ENCODE measurements around the gene BTBD2. TPM values are rescaled to one million over a fixed set of nuclear protein-coding genes. Genes with fewer than 3 reads are reported as not detected.
"Not testable (repeated sequence)": the region's sequence is repeated elsewhere in the genome, so short reads cannot be mapped to it uniquely, and the experiment has no call there.

Gene BTBD2
- polyA plus RNA-seq, 4 donors, result 90.4 to 129 (median 95.5) TPM

DNA sequence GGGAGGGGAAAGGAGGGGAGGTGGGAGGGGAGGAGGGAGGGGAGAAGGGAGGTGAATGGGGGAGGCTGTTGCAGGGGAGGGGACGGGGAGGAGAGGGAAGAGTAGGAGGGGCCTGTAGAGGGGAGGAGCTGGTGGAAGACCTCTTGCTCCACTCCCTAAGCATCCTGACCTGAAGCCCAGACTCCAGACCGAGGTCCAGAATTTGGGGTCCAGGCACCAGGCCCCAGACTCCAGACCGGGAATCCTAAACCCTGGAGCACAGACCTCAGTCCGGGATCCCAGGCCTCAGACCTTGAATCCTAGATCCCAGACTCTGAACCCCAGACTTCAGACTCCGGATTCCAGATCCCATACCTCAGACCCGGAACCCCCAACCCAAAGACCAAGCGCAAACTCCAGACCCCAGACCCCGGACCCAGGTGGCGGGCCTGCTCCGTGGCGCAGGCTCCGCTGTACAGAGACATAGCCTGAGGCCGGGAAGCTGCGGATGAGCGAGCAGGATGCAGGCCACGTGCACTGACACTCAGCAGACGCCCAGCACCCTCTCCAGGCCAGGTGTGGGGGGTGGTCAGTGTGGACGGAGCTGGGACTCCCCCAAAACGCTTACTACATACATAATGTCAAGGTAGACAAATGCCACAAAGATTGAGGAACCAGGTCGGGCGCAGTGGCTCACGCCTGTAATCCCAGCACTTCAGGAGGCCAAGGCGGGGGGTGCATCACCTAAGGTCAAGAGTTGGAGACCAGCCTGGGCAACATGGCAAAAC lies 710 bp upstream of the BTBD2 start:
- DNase-seq (ENCODE audit: low read depth in 4 of 4, low spot score in 3 of 4), result peak; percentile 42 to 69 (median 52)

DNA sequence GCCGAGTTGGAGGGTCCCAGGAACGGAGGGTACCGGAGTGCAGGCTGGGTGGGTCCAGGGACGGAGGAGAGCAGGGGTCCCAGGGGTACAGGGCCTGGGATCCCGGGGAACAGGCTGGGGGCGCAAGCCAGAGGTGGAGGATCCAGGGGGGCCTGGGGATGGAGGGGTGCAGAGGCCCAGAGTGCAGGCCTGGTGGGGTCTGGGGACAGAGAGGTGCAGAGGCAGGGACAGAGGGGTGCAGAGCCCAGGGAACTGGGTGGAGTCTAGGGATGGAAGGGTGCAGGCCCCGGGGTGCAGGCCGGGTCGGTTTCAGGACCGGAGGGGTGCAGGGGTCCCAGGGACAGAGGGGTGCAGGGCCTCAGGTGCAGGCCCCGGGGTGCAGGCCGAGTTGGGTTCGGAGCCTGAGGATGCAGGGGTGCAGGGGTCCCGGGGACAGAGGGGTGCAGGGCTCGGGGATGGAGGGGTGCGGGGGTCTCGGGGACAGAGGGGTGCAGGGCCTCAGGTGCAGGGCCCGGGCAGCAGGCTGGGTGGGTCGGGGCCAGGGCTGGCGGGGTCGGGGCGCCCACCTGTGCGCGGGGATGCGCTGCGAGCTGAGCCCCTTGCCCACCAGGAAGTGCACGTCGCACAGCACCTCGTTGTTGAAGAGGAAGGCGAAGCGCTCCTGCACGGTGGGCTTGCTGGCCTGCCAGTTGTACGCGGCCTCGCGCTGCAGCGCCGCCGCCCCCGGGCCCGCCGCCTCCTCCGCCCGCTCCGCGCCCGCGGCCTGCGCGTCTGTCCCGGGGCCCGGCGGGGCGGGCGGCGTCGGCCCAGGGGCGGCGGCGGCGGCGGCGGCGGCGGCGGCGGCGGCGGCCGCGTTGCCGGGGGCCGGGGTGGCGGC lies 545 bp downstream of the BTBD2 start:
- no peak for DNase-seq (ENCODE audit: low read depth in 4 of 4, low spot score in 3 of 4)

DNA sequence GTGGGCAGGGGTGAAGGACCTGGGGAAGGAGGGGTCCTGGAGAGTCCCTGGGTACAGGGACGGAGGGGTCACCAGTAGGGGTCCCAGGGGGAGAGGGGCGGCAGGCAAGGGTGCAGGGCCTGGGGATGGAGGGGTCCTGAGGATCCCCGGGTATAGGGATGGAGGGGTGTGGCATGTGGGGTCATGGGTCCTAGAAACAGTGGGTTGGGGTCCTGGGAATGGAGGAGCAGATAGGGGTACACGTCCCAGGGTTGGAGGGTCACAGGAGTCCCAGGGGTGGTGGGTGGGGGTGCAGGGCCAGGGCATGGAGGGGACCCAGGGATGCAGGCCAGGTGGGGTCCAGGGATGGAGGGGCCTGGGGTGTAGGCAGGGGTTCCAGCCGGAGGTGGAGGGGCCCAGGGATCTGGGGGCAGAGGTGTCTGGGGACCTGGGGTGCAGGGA lies 1.4 kb downstream of the BTBD2 start:
- no peak for DNase-seq (ENCODE audit: low read depth in 4 of 4, low spot score in 3 of 4)

DNA sequence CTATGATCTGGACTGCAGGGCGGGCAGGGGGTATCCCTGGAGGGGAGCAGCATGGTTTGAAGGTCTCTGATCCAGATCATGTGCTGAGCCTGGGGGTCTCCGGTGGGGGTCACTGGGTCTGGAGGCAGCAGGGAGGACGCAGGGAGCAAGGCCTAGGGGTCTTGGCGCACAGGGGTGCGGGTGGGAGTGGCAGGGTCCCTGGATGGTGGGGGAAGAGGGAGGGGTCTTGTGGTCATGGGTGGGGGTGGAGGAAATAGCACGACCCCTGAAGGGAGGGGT lies 1.9 kb downstream of the BTBD2 start:
- DNase-seq (ENCODE audit: low read depth in 4 of 4, low spot score in 3 of 4), result no peak

DNA sequence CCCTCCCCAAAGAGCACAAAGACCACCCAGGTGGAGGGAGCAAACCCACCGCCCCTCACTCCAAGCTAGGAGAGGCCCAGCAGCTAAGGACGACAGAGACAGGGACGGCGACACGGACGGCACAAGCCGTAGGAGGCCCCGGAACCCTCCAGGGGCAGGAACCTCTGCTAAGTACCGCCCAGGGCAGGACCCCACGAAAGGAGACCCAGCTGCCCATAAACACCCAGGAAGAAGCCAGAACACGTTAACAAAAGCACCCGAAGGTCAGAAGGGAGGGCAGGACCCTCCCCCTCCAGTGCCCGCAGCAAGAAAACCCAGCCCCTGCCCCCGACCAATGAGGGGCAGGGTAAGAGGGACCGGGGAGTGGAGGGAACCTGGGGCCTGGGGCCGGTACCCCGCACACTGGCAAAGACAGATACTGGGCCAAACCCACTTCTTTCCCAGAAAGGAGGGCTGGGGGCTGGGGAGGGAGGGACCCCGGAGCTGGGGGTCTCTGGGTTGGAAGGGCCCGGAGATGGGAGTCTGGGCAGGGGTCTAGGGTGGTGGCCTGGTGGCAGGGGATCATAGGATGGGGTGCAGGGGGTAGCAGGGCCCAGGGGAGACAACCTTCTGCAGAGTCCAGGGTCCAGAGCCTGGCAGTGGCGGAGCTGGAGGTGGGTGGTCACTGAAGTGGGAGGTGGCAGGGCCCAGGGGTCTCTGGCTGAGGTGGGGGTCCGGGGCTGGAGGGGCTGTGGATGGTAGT lies 2.4 kb downstream of the BTBD2 start:
- DNase-seq (ENCODE audit: low read depth in 4 of 4, low spot score in 3 of 4), result no peak

DNA sequence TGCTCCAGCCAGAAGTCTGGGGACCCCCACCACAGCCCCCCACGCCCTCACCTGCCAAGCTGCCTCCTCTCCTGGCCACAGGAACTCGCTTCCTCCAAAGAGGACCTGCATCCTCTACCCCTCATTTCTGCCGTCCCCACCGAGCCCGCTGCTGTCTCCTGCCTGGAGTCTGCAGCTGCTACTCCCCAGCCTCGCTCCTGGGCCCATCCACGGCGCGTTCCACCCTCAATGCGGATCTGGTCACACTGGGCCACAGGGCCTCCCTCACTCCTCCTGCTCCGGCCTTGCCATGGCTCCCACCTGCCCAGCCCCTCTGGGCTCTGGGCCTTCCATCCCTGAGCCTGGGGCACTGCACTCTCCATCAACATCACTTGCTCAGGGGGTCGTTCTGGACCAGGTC lies 4.3 kb downstream of the BTBD2 start:
- no peak for DNase-seq (ENCODE audit: low read depth in 4 of 4, low spot score in 3 of 4)

DNA sequence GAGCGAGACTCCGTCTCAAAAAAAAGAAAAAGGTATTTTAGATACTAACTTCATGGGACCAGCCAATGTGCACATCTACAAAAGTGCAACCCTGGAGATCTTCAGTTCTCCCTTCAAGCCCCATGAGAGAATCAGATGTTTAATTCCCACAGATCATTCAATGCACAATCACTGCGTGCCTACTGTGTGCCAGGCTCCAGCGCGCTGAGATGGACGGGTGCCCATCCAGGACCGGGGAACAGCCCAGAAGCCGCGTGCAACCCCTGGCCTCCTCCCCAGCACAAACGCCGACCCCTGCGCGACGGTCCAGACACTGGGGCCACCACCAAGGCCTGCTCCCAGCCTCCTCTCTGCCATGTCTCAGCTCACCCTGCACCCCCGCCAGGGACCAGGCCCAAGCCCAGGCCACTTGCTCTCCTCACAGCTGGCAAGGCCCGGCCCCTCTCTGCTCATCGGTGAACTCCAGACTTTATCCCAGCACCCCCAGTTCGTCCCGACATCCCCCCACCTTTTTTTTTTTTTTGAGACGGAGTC lies 5.3 kb downstream of the BTBD2 start:
- no peak for DNase-seq (ENCODE audit: low read depth in 4 of 4, low spot score in 3 of 4)

DNA sequence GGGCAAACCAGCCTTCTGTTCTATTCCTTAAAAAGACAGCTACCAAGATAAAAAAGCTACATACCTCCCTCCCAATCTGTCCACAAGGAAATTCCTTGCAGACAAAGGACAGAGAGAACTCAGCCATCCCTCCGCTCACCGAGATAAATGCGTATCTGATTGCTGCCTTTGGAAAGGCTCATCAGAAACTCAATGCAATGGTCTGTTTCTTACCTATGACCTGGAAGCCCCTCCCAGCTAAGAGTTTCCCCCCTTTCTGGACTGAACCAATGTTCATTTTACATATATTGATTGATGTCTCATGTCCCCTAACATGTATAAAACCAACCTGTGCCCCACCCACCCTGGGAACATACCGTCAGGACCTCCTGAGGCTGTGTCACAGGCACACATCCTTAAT lies 11.6 kb downstream of the BTBD2 start:
- no peak for DNase-seq (ENCODE audit: low read depth in 4 of 4, low spot score in 3 of 4)

DNA sequence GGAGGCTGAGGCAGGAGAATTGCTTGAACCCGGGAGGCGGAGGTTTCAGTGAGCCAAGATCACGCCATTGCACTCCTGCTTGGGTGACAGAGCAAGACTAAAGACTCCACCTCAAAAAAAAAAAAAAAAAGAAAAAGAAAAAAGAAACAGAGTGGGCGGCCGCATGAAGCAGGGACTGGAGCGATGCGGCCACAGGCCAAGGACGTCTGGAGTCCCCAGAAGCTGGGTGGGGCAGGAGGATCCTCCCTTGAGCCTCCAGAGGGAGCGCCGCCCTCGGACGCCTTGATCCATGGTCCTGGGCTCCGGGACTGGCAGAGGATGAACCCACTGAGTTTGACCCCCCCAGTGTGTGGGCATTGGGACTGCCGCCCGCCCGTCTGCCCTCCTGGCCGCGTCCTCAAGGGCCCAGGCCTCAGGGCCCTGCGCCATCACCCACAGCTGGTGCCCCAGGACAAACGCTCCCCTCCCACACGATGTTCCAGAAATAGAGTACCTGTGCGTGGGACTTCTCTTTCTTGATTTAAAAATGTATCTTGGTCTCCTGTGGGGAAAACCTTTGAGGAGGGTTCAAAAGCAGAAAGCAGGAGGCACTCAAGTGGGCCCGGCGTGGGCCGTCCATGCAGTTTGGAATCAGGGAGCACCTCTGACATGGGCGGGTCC lies 15.5 kb downstream of the BTBD2 start:
- DNase-seq (ENCODE audit: low read depth in 4 of 4, low spot score in 3 of 4), result no peak

DNA sequence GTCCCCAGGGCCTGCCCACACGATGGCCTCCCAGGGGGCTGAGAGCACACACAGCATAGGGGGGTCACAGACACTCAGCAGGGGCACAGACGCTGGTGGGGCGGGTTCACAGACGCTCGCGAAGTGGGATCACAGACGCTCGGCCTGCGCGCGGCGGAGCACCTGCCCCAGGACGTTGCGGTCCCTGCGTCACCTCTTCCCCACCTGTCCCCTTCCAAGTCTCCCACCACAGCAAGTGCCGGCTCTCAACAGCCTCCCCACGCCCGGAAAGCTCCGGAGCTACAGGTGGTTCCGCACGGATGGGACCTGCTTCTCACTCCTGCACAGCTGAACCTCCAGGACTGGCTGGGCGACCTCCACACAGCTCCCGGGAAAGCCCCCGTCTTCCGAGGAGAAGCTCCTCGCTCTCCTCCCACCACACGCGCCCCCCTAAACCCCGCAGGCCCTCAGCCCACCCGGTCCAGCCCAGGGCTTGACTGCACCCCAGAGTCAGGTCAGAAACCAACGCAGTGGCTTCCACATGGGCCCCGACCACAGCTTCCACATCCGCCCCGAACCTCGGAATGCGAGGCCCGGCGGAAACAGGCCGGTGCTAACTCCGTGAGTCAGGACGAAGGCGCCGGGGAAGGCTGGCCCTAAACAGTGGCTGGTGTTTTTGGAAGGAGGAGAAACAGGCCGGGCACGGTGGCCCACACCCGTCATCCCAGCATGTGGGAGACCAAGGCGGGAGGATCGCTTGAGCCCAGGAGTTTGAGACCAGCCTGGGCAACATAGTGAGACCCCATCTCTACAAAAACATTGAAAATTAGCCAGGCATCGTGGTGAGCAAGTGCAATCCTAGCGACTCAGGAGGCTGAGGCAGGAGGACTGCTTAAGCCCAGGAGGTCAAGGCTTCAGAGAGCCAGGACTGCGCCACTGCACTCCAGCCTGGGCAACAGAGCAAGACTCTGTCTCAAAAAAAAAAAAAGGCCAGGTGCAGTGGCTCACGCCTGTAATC lies 16.5 kb downstream of the BTBD2 start:
- no peak for DNase-seq (ENCODE audit: low read depth in 4 of 4, low spot score in 3 of 4)

DNA sequence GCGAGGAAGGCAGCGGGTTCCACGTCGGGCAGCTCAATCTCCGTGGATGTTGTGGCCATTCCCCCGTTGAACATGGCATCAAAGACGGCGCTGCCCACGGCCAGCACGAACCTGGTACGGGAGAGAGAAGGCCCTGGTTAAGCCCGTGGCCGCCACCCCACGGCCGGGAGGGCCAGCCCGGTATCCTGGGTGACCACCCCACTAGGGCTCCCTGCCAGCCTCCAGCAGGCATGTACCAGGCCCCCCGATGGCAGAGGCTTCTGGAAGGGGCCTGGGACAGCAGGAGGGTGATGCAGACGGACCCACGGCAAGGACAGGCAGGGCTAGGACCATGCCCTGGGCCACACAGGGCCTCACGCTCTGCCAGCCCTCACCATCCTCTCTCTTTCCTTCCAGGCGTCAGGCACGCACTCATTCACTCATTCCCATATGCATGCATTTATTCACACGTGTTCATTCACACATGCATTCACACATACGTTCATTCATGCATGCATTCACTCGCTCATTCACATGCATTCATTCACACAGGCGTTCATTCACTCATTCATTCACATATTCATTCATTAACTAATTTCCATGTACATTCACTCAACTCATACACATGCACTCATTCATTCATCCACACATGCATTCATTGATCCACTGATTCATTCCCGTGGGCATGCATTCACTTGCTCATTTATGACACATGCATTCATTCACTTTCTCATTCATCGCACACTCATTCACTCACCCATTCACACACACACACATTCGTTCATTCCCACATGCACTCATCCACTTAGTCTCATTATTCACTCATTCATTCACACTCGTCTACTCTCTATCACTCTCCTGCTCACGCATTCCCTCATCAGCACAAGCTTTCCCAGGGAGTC lies 17.9 kb downstream of the BTBD2 start:
- DNase-seq (ENCODE audit: low read depth in 4 of 4, low spot score in 3 of 4), result no peak

DNA sequence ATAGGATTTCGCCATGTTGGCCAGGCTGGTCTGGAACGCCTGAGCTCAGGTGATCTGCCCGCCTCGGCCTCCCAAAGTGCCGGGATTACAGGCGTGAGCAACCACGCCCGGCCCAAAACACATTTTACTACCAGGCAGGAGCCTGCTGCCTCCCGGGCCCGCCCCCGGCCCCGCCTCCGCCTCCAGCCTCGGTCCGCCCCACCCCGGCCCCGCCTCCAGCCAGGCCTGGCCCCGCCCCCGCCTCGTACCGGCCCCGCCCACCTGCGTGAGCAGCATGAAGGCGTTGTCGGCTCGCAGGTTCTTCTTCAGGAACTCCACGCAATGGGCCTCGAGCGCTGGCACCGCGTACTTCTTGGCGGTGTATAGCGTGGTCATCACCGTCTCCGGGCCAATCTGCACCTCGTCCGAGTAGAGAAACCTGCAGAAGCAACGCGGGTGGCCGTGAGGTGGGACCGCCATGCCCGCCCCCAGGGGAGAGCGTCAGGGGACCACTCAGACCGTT lies 22.7 kb downstream of the BTBD2 start:
- no peak for DNase-seq (ENCODE audit: low read depth in 4 of 4, low spot score in 3 of 4)

DNA sequence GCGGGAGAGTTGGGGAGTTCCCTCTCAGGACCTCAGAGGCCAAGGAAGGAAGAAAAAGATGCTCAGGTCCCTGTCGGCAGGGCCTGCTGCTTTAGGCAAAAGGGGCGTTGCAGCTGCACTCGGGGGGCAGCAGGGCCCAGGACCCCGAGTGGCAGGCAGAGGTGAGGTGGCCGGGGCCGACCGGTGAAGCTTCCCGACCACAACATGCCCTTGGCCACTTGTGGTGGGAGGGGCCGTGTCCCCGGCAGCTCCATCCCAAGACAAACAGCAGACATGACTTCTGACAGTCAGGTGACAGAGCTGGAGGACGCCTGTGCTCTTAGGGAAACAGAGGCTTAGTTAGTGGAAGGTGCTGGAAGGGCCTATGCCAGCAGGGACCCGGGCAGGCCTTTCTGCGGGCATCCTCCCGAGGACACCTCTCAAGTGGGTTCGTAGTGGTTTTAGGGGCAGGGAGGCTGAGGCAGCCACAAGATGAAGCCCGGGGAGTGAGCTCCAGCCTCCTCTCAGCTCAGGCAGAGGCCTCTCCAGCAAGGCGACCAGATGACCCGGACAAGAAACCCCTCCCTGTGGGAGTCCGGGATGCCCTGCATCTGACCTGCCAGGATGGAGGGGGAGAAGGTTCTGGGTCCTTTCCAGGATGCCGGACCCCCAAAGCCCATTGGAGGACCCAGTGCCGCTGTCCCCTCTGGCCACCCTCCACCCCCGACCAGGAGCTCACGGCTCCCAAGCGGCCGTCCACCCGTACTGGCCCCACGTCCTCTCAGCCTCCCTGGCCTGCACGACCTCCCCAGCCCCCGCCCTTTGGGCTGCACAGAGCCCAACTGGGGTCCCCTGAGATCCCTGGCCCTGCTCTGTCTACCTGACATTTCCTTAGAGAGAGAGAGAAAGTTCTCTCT lies 24.2 kb downstream of the BTBD2 start:
- no peak for DNase-seq (ENCODE audit: low read depth in 4 of 4, low spot score in 3 of 4)

DNA sequence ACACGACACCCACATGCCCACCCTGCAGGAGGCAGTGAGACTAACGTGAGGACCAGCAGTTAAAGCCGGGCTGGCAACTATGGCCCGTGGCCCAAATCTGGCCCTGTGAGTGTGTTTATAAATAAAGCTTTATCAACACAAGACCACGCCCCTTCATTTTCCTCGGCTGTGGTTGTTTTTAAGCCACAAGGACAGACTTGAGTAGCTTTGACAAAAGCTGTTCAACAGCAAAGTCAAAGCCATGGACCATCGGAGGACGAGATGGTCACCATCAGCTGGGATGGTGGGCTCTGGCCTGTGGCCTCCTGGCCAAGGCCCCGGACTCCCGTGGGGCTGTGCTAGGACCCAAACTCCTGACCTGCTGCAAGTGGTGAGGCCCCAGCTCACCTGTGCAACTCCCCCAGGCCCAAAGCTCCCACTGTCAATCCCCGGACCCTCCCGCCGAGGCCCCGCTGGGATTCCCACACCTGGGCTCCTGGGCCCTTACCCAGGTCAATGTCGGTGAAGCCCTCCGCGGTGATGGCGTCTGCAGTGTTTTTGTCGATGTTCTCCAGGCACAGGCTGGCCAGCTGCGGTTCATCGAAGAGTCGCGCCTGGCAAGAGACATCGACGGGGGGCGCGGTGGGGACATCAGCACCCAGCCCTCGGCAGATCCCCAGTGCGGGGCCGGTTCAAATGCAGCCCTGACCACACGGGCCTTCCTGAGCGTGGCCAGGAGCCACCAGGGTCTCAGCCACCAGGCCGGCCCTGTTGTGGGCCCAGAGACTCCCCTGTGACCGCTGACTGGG lies 25.1 kb downstream of the BTBD2 start:
- DNase-seq (ENCODE audit: low read depth in 4 of 4, low spot score in 3 of 4), result no peak

DNA sequence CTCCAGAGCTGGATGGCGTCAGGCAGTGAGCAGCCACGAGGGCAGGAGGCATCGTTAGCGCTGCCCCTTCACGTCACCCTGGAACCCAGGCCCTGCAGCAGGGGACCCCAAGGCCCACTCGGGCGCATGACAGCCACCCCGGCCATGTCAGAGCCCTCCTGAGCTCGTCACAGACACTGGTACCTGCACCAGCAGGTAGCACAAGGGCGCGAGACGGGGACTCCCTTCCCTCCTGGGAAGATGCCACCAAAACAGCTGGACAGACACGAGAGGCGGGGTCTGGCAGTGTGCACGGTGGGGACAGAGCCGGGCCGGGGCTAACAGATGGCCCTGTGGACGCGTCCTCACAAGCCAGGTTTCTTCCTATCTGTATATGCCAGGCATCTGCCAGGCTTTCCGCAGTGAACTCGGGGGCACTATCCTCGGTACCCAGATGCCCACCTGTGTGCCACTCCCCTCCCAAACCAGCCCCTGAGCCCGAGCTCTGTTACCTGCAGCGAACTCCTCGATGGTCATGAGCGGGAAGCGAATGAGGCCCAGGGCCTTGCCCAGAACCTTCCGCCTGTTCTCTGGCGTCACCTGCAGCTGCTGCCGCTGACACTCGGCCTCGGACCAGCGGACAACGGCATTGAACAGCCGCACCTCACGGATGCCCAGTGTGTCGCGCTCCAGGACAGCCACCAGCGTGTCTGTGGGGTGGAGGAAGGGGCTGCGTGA lies 25.8 kb downstream of the BTBD2 start:
- no peak for DNase-seq (ENCODE audit: low read depth in 4 of 4, low spot score in 3 of 4)

DNA sequence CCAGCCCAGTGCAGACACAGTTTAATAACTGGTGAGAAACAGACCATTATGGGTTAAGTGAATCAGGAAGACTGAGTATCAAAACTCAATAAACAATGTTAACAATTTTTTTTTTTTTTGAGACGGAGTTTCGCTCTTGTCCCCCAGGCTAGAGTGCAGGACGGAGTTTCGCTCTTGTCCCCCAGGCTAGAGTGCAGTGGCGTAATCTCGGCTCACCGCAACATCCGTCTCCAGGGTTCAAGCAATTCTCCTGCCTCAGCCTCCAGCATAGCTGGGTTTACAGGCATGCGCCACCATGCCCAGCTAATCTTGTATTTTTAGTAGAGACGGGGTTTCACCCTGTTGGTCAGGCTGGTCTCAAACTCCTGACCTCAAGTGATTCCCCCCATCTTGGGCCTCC lies 27.1 kb downstream of the BTBD2 start:
- DNase-seq (ENCODE audit: low read depth in 4 of 4, low spot score in 3 of 4), result not testable (repeated sequence)

All from left renal pelvis (tissue), 4 donors.